HUES6 (cell line): Measurements from ENCODE around the gene OTOF.

Experiments
- H3K27ac ChIP-seq: 2 replicates; pipeline ENCODE4 v1.7.0; 2013; ENCODE audit warnings: low read depth, mild to moderate bottlenecking, low read length, inconsistent platforms
- H3K27me3 ChIP-seq: 2 replicates; pipeline ENCODE4 v1.6.1; 2013; ENCODE audit warnings: low read length; ENCODE audit not compliant: control insufficient read depth, insufficient read depth
- H3K36me3 ChIP-seq: 2 replicates; pipeline ENCODE4 v1.6.1; 2013; ENCODE audit warnings: low read length; ENCODE audit not compliant: control insufficient read depth, insufficient read depth
- H3K4me1 ChIP-seq: 2 replicates; pipeline ENCODE4 v1.6.1; 2013; ENCODE audit warnings: low read length; ENCODE audit not compliant: control insufficient read depth, insufficient read depth
- H3K4me3 ChIP-seq: 2 replicates; pipeline ENCODE4 v1.5.1; 2013; ENCODE audit warnings: low read depth, low read length
- H3K9ac ChIP-seq: one replicate; pipeline ENCODE4 v1.6.1; 2013; ENCODE audit warnings: mild to moderate bottlenecking, low read length
- H3K9me3 ChIP-seq: 2 replicates; pipeline ENCODE4 v1.6.1; 2013; ENCODE audit warnings: low read depth, low read length; ENCODE audit not compliant: control insufficient read depth, insufficient read depth

The OTOF gene

GRCh38 chr2:26457695-26458364 lies 20.1 kb downstream of the OTOF start:
- H3K27me3 ChIP-seq: no peaks in the 10 kb centered on the region
- H3K27ac ChIP-seq: no peak overlapping the region
- H3K36me3 ChIP-seq: no peaks in the 10 kb centered on the region
- no peaks in the 10 kb centered on the region for H3K9me3 ChIP-seq
- H3K4me3 ChIP-seq: no peak overlapping the region
- no peak overlapping the region for H3K9ac ChIP-seq
- peaks cover 7% of the 10 kb centered on the region; the same call in 1 of the 2 replicates for H3K4me1 ChIP-seq

- H3K4me1 ChIP-seq: peaks cover 4% of the 10 kb centered on the region; the same call in 1 of the 2 replicates
- no peak overlapping the region for H3K4me3 ChIP-seq
- H3K9me3 ChIP-seq: no peaks in the 10 kb centered on the region
- H3K9ac ChIP-seq: no peak overlapping the region
- H3K27me3 ChIP-seq: no peaks in the 10 kb centered on the region
- no peaks in the 10 kb centered on the region for H3K36me3 ChIP-seq
- no peak overlapping the region for H3K27ac ChIP-seq
Measured at GRCh38 chr2:26457251-26457666, 20.7 kb downstream of the OTOF start.

GRCh38 chr2:26456440-26457250 lies 21.3 kb downstream of the OTOF start:
- H3K36me3 ChIP-seq: no peaks in the 10 kb centered on the region
- H3K4me1 ChIP-seq: peaks cover 4% of the 10 kb centered on the region; the same call in 1 of the 2 replicates
- H3K27me3 ChIP-seq: no peaks in the 10 kb centered on the region
- no peak overlapping the region for H3K4me3 ChIP-seq
- no peak overlapping the region for H3K27ac ChIP-seq
- no peak overlapping the region for H3K9ac ChIP-seq
- no peaks in the 10 kb centered on the region for H3K9me3 ChIP-seq

GRCh38 chr2:26455670-26456439 lies 22.1 kb downstream of the OTOF start:
- Histone ChIP-seq H3K27me3 (no peaks in the 10 kb centered on the region), H3K36me3 (no peaks in the 10 kb centered on the region), H3K4me3 (no peak overlapping the region), H3K4me1 (peaks cover 4% of the 10 kb centered on the region; the same call in 1 of the 2 replicates), H3K27ac (no peak overlapping the region), H3K9ac (no peak overlapping the region), H3K9me3 (no peaks in the 10 kb centered on the region)

GRCh38 chr2:26455037-26455669 lies 22.8 kb downstream of the OTOF start:
- no peak overlapping the region for H3K27ac ChIP-seq
- H3K36me3 ChIP-seq: no peaks in the 10 kb centered on the region
- no peak overlapping the region for H3K4me3 ChIP-seq
- no peak overlapping the region for H3K9ac ChIP-seq
- H3K27me3 ChIP-seq: no peaks in the 10 kb centered on the region
- no peaks in the 10 kb centered on the region for H3K9me3 ChIP-seq
- H3K4me1 ChIP-seq: peaks cover 4% of the 10 kb centered on the region; the same call in 1 of the 2 replicates

GRCh38 chr2:26454561-26455001 lies 23.3 kb downstream of the OTOF start:
- Histone ChIP-seq H3K9me3 (no peaks in the 10 kb centered on the region), H3K36me3 (no peaks in the 10 kb centered on the region), H3K27me3 (no peaks in the 10 kb centered on the region), H3K9ac (no peak overlapping the region), H3K4me3 (no peak overlapping the region), H3K27ac (no peak overlapping the region), H3K4me1 (peaks cover 4% of the 10 kb centered on the region; the same call in 1 of the 2 replicates)

- Histone ChIP-seq H3K4me3 (no peak overlapping the region), H3K27me3 (no peaks in the 10 kb centered on the region), H3K27ac (no peak overlapping the region), H3K9ac (no peak overlapping the region), H3K4me1 (peaks cover 4% of the 10 kb centered on the region; the same call in 1 of the 2 replicates), H3K36me3 (no peaks in the 10 kb centered on the region), H3K9me3 (no peaks in the 10 kb centered on the region)
Measured at GRCh38 chr2:26453421-26454329, 24.2 kb downstream of the OTOF start.

GRCh38 chr2:26451700-26452099 lies 26.2 kb downstream of the OTOF start:
- Histone ChIP-seq H3K27ac (no peak overlapping the region), H3K9ac (no peak overlapping the region), H3K27me3 (no peaks in the 10 kb centered on the region), H3K9me3 (no peaks in the 10 kb centered on the region), H3K4me3 (no peak overlapping the region), H3K36me3 (no peaks in the 10 kb centered on the region), H3K4me1 (no peaks in the 10 kb centered on the region; the same call in 1 of the 2 replicates)

GRCh38 chr2:26450031-26450635 lies 27.8 kb downstream of the OTOF start:
- Histone ChIP-seq H3K4me3 (no peak overlapping the region), H3K36me3 (no peaks in the 10 kb centered on the region), H3K4me1 (no peaks in the 10 kb centered on the region), H3K9ac (no peak overlapping the region), H3K27ac (no peak overlapping the region), H3K9me3 (no peaks in the 10 kb centered on the region), H3K27me3 (no peaks in the 10 kb centered on the region)
